A673 (cell line): ENCODE data around the gene COL9A1.

ENCODE experiments used
- CTCF ChIP-seq: fragments of 300-800, 200-600 bp; sonication (generic); conservative IDR thresholded peaks from 2 replicates; pipeline ENCODE4 v1.5.1; 2017; ENCODE audit warnings: low read depth, mild to moderate bottlenecking, antibody characterized with exemption, low read length, moderate library complexity, mixed read lengths
- EZH2 ChIP-seq: fragments of 200-600 bp; sonication (generic); IDR thresholded peaks from 2 replicates; pipeline ENCODE4 v1.6.1; 2017; ENCODE audit warnings: borderline replicate concordance, low read depth, mild to moderate bottlenecking, mixed read lengths, antibody characterized with exemption, low read length; ENCODE audit not compliant: poor library complexity, severe bottlenecking

DNA sequence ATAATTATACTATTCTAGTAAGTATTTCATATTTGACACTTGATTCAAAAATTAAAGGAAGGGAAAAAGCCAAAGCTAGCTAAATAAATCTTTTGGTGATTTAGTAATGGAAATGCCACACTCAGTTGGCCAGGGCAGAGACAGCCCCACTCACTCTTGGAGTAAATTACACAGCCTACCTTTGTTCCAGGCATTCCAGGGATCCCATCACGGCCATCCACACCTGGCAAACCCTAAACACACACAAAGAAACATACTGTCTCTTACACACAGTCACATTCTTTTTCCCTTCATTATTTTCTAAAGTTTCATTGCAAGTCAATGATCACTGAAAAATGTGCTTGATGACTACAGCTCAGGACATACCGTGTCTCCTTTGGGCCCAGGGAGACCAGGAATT, 48.1 kb downstream of the COL9A1 start:
- TF ChIP-seq CTCF = no peak
- TF ChIP-seq EZH2 = no peak
